ENCODE measurements around the gene CCDC188. TPM values are rescaled to one million over a fixed set of nuclear protein-coding genes. Genes with fewer than 3 reads are reported as not detected.

Gene CCDC188
- total and polyA plus RNA-seq, 9 of the 15 experiments (the other 6 are each of a cell fraction or from before 2014, with no cell fraction given), result not detected

DNA sequence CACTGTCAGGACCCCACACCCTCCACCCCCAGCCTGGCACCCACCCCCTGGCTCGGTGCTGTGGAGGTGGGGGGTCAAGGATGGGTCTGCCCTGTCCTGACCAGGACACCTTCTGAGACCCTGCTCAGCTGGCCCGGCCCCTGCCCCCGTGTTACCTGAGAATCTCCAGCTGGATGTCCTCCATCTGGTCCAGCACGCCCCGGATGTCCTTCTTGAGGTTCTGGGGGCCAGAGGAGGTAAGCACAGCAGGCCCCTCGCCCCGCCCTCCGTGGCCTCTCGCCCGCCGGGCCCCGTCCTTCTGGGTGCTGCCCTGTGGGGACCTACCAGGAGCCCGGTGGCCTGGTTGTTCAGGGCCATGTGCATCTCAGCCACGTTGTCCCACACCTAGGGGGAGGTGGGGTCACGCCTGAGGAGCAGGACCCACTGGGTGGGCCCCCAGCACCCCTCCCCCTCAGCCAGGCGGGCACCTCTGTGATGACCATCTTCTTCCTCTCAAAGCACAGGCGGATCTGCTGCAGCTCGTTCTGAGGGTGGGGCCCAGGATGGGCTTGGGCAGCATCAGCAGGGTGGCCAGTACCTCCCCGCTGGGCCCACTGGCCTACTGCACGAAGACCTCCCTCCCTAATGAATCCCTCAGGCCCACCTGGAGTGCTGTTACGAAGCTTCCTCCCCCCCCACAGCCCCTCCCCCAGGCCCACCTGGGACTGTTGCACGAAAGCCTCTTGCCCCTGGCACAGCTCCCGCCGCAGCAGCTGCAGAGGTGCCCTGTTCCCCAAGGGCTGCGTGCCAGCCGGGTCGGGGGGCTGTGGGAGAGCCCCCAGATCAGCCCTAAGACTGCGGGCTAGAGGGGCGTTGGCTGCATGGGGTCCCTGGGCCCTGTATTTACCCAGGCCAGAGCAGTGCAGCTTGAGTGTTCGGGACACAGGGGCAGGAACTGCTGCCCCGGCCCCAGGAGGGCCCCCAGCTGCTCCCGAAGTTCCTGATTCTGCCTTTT lies 1.3 kb downstream of the CCDC188 start (continued):
- TF ChIP-seq ZNF780A (CRISPR knock-in tag; IDR thresholded peaks at IDR 0.05) (no peak), FOXM1 (IDR thresholded peaks at IDR 0.05; ENCODE audit: low read depth) (no peak), FOXM1 (CRISPR knock-in tag; IDR thresholded peaks at IDR 0.05; ENCODE audit: low read depth) (0 out of 2 replicates have a peak, but pooled peaks have one; percentile 55), PTTG1 (tag; IDR thresholded peaks at IDR 0.05; ENCODE audit: low read depth) (no peak), SIX5 (IDR thresholded peaks at IDR 0.05; ENCODE audit: borderline replicate concordance in 1 of 2, insufficient read depth in 1 of 2, low read depth in 1 of 2, low read length in 2 of 2) (no peak), BRCA1 (IDR thresholded peaks at IDR 0.05) (no peak), BRCA1 (CRISPR knock-in tag; IDR thresholded peaks at IDR 0.05) (peak; percentile 82; the same call in 1 of the 2 replicates), FOXJ3 (CRISPR knock-in tag; IDR thresholded peaks at IDR 0.05) (no peak), ZBTB7A (IDR thresholded peaks at IDR 0.05; ENCODE audit: borderline replicate concordance, control insufficient read depth, low read depth, low read length) (0 out of 2 replicates have a peak, but pooled peaks have one; percentile 4), TEAD4 (IDR thresholded peaks at IDR 0.05; ENCODE audit: low read length) (no peak), TEAD4 (CRISPR knock-in tag; IDR thresholded peaks at IDR 0.05; ENCODE audit: borderline replicate concordance) (peak; percentile 55; the same call in 1 of the 2 replicates), SMAD2 (IDR thresholded peaks at IDR 0.05; ENCODE audit: low read depth, low read length) (no peak), MTA3 (IDR thresholded peaks at IDR 0.05; ENCODE audit: borderline replicate concordance) (no peak), SAFB2 (IDR thresholded peaks at IDR 0.05; ENCODE audit: borderline replicate concordance, low read depth, low read length, severe bottlenecking) (no peak)
- TF ChIP-seq, protein P1, sequence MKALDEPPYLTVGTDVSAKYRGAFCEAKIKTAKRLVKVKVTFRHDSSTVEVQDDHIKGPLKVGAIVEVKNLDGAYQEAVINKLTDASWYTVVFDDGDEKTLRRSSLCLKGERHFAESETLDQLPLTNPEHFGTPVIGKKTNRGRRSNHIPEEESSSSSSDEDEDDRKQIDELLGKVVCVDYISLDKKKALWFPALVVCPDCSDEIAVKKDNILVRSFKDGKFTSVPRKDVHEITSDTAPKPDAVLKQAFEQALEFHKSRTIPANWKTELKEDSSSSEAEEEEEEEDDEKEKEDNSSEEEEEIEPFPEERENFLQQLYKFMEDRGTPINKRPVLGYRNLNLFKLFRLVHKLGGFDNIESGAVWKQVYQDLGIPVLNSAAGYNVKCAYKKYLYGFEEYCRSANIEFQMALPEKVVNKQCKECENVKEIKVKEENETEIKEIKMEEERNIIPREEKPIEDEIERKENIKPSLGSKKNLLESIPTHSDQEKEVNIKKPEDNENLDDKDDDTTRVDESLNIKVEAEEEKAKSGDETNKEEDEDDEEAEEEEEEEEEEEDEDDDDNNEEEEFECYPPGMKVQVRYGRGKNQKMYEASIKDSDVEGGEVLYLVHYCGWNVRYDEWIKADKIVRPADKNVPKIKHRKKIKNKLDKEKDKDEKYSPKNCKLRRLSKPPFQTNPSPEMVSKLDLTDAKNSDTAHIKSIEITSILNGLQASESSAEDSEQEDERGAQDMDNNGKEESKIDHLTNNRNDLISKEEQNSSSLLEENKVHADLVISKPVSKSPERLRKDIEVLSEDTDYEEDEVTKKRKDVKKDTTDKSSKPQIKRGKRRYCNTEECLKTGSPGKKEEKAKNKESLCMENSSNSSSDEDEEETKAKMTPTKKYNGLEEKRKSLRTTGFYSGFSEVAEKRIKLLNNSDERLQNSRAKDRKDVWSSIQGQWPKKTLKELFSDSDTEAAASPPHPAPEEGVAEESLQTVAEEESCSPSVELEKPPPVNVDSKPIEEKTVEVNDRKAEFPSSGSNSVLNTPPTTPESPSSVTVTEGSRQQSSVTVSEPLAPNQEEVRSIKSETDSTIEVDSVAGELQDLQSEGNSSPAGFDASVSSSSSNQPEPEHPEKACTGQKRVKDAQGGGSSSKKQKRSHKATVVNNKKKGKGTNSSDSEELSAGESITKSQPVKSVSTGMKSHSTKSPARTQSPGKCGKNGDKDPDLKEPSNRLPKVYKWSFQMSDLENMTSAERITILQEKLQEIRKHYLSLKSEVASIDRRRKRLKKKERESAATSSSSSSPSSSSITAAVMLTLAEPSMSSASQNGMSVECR (CRISPR knock-in tag; IDR thresholded peaks at IDR 0.05), result no peak
- TF ChIP-seq, protein P2, sequence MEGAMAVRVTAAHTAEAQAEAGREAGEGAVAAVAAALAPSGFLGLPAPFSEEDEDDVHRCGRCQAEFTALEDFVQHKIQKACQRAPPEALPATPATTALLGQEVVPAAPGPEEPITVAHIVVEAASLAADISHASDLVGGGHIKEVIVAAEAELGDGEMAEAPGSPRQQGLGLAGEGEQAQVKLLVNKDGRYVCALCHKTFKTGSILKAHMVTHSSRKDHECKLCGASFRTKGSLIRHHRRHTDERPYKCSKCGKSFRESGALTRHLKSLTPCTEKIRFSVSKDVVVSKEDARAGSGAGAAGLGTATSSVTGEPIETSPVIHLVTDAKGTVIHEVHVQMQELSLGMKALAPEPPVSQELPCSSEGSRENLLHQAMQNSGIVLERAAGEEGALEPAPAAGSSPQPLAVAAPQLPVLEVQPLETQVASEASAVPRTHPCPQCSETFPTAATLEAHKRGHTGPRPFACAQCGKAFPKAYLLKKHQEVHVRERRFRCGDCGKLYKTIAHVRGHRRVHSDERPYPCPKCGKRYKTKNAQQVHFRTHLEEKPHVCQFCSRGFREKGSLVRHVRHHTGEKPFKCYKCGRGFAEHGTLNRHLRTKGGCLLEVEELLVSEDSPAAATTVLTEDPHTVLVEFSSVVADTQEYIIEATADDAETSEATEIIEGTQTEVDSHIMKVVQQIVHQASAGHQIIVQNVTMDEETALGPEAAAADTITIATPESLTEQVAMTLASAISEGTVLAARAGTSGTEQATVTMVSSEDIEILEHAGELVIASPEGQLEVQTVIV (CRISPR knock-in tag; IDR thresholded peaks at IDR 0.05; ENCODE audit: borderline replicate concordance), result no peak
- TF ChIP-seq, protein P3, sequence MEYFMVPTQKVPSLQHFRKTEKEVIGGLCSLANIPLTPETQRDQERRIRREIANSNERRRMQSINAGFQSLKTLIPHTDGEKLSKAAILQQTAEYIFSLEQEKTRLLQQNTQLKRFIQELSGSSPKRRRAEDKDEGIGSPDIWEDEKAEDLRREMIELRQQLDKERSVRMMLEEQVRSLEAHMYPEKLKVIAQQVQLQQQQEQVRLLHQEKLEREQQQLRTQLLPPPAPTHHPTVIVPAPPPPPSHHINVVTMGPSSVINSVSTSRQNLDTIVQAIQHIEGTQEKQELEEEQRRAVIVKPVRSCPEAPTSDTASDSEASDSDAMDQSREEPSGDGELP (CRISPR knock-in tag; IDR thresholded peaks at IDR 0.05; ENCODE audit: borderline replicate concordance), result peak; percentile 63; the same call in 1 of the 2 replicates
- TF ChIP-seq, protein P4, sequence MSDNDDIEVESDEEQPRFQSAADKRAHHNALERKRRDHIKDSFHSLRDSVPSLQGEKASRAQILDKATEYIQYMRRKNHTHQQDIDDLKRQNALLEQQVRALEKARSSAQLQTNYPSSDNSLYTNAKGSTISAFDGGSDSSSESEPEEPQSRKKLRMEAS (CRISPR knock-in tag; IDR thresholded peaks at IDR 0.05), result peak; percentile 67
